IMR-90 (cell line): Measurements from ENCODE around the gene DDA1. TPM values are rescaled to one million over a fixed set of nuclear protein-coding genes. Genes with fewer than 3 reads are reported as not detected.
A peak's percentile ranks its signal among the peaks of the same experiment; 100 is the strongest.

Source experiments
- ATAC-seq: fragments of 200-7000 bp; cut with Tn5 transposase; 2 replicates; pipeline ENCODE4 v1.9.1; 2020; ENCODE audit warnings: low read depth, mild to moderate bottlenecking, moderate library complexity
- BruUV-seq: library from RNA; stranded (reverse); fragments of 400-500 nt; replicated peaks from 2 replicates; lab custom pipeline; 2021; lab: Mats Ljungman, UMichigan
- CTCF ChIA-PET: fragments of 300-600 bp; formaldehyde crosslinking; extraction: SDS; loops from one replicate; lab custom pipeline; 2021; ENCODE audit warnings: antibody characterized with exemption; lab: Yijun Ruan, JAX
- POLR2A ChIA-PET: fragments of 300-600 bp; sonication (Branson Sonifier 250); formaldehyde crosslinking; loops from one replicate; lab custom pipeline; 2022; ENCODE audit warnings: antibody characterized with exemption; ENCODE audit not compliant: unreplicated experiment; lab: Charles Lee
- DNase-seq: peaks from one replicate; pipeline ENCODE4 v3.0.0; 2013
- H2AFZ ChIP-seq: replicated peaks from 2 replicates; pipeline ENCODE3; 2013; ENCODE audit warnings: low read length, mild to moderate bottlenecking; ENCODE audit not compliant: poor library complexity
- H2AK5ac ChIP-seq: 2 replicates; pipeline ENCODE4 v1.6.1; 2013; ENCODE audit warnings: low read depth, low read length, inconsistent platforms
- H2AK9ac ChIP-seq: replicated peaks from 2 replicates; pipeline ENCODE3; 2013; ENCODE audit warnings: mild to moderate bottlenecking, low read depth, low read length, moderate library complexity; ENCODE audit not compliant: poor library complexity
- H2BK120ac ChIP-seq: 2 replicates; pipeline ENCODE4 v1.6.1; 2013; ENCODE audit warnings: low read depth, low read length, inconsistent platforms
- H2BK15ac ChIP-seq: 3 replicates; pipeline ENCODE4 v1.6.1; 2013; ENCODE audit warnings: low read depth, low read length, inconsistent platforms
- H2BK20ac ChIP-seq: 2 replicates; pipeline ENCODE4 v1.6.1; 2013; ENCODE audit warnings: low read depth, mild to moderate bottlenecking, inconsistent platforms, low read length, moderate library complexity
- H2BK5ac ChIP-seq: 2 replicates; pipeline ENCODE4 v1.6.1; 2013; ENCODE audit warnings: mild to moderate bottlenecking, low read depth, low read length, inconsistent platforms; ENCODE audit not compliant: poor library complexity, severe bottlenecking
- H3K14ac ChIP-seq: replicated peaks from 2 replicates; pipeline ENCODE4 v1.6.1; 2013; ENCODE audit warnings: low read depth, low read length, inconsistent platforms
- H3K18ac ChIP-seq: 2 replicates; pipeline ENCODE4 v1.6.1; 2013; ENCODE audit warnings: low read depth, low read length, control low read depth
- H3K23ac ChIP-seq: 2 replicates; pipeline ENCODE4 v1.6.1; 2013; ENCODE audit warnings: low read depth, low read length, inconsistent platforms
- H3K27ac ChIP-seq: 2 replicates; pipeline ENCODE4 v1.5.1; 2013; ENCODE audit warnings: mild to moderate bottlenecking, control low read depth, low read length; ENCODE audit not compliant: insufficient read depth
- H3K27me3 ChIP-seq: 2 replicates; pipeline ENCODE4 v1.6.1; 2013; ENCODE audit warnings: low read length; ENCODE audit not compliant: control insufficient read depth, insufficient read depth
- H3K36me3 ChIP-seq: 2 replicates; pipeline ENCODE4 v1.6.1; 2013; ENCODE audit warnings: low read length, mixed read lengths; ENCODE audit not compliant: control insufficient read depth, insufficient read depth
- H3K4ac ChIP-seq: 2 replicates; pipeline ENCODE4 v1.6.1; 2013; ENCODE audit warnings: low read depth, low read length, inconsistent platforms
- H3K4me1 ChIP-seq: 2 replicates; pipeline ENCODE4 v1.6.1; 2013; ENCODE audit warnings: low read length, mixed read lengths; ENCODE audit not compliant: control insufficient read depth, insufficient read depth
- H3K4me2 ChIP-seq: 2 replicates; pipeline ENCODE4 v1.6.1; 2013; ENCODE audit warnings: low read depth, mild to moderate bottlenecking, control low read depth, low read length, moderate library complexity
- H3K4me3 ChIP-seq: 2 replicates; pipeline ENCODE4 v1.5.1; 2013; ENCODE audit warnings: low read depth, mild to moderate bottlenecking, control low read depth, low read length, moderate library complexity; ENCODE audit not compliant: insufficient read depth
- H3K56ac ChIP-seq: 2 replicates; pipeline ENCODE4 v1.6.1; 2013; ENCODE audit warnings: low read length, inconsistent platforms; ENCODE audit not compliant: insufficient read depth; ENCODE audit errors: extremely low read depth
- H3K79me1 ChIP-seq, 2 experiments: 2 replicates each; pipeline ENCODE4 v1.6.1; 2013; ENCODE audit warnings: low read length in 2 of 2, inconsistent platforms in 1 of 2, low read depth in 1 of 2
- H3K9ac ChIP-seq: 2 replicates; pipeline ENCODE4 v1.6.1; 2013; ENCODE audit warnings: low read depth, low read length, control low read depth
- H3K9me1 ChIP-seq: 2 replicates; pipeline ENCODE4 v1.6.1; 2013; ENCODE audit warnings: low read length, inconsistent platforms; ENCODE audit not compliant: insufficient read depth
- H3K9me3 ChIP-seq: 2 replicates; pipeline ENCODE4 v1.6.1; 2013; ENCODE audit warnings: low read length; ENCODE audit not compliant: control insufficient read depth, insufficient read depth
- H4K20me1 ChIP-seq: 2 replicates; pipeline ENCODE4 v1.6.1; 2013; ENCODE audit warnings: low read length, inconsistent platforms; ENCODE audit not compliant: insufficient read depth
- H4K5ac ChIP-seq: 2 replicates; pipeline ENCODE4 v1.6.1; 2013; ENCODE audit warnings: mild to moderate bottlenecking, low read depth, low read length, control low read depth
- H4K8ac ChIP-seq, 2 experiments: 2 replicates each; pipeline ENCODE4 v1.6.1; 2013; ENCODE audit warnings: low read depth in 2 of 2, low read length in 2 of 2, control low read depth in 1 of 2, inconsistent platforms in 1 of 2
- H4K91ac ChIP-seq: 2 replicates; pipeline ENCODE4 v1.6.1; 2013; ENCODE audit warnings: low read depth, low read length, inconsistent platforms; ENCODE audit not compliant: insufficient read depth
- BHLHE40 ChIP-seq: fragments of 150-350 bp; IDR thresholded peaks from 2 replicates; pipeline ENCODE4 v1.6.1; 2016; ENCODE audit warnings: mild to moderate bottlenecking, low read depth, low read length
- CEBPB ChIP-seq: IDR thresholded peaks from 2 replicates; pipeline ENCODE4 v1.6.1; 2012; ENCODE audit warnings: low read depth, low read length, improper control_type of control experiment
- CHD1 ChIP-seq: IDR thresholded peaks from 2 replicates; pipeline ENCODE4 v1.6.1; 2012; ENCODE audit warnings: low read depth, low read length, improper control_type of control experiment
- CTCF ChIP-seq: conservative IDR thresholded peaks from 2 replicates; pipeline ENCODE4 v1.5.1; 2012; ENCODE audit warnings: mild to moderate bottlenecking, low read depth, low read length, improper control_type of control experiment
- FOS ChIP-seq: fragments of 150-350 bp; IDR thresholded peaks from 2 replicates; pipeline ENCODE4 v1.6.1; 2016; ENCODE audit warnings: low read depth, low read length
- MAFK ChIP-seq: IDR thresholded peaks from 2 replicates; pipeline ENCODE4 v1.6.1; 2012; ENCODE audit warnings: low read depth, low read length, improper control_type of control experiment
- MAZ ChIP-seq: IDR thresholded peaks from 2 replicates; pipeline ENCODE4 v1.6.1; 2012; ENCODE audit warnings: low read depth, mild to moderate bottlenecking, low read length, improper control_type of control experiment, moderate library complexity, borderline replicate concordance
- MXI1 ChIP-seq: IDR thresholded peaks from 2 replicates; pipeline ENCODE4 v1.6.1; 2012; ENCODE audit warnings: low read depth, mild to moderate bottlenecking, low read length, moderate library complexity, borderline replicate concordance
- NFE2L2 ChIP-seq: fragments of 150-350 bp; IDR thresholded peaks from 2 replicates; pipeline ENCODE4 v1.6.1; 2016; ENCODE audit warnings: low read depth, mild to moderate bottlenecking, low read length
- POLR2A ChIP-seq: IDR thresholded peaks from 2 replicates; pipeline ENCODE4 v1.6.1; 2012; ENCODE audit warnings: mild to moderate bottlenecking, low read depth, low read length
- RAD21 ChIP-seq: IDR thresholded peaks from 2 replicates; pipeline ENCODE4 v1.6.1; 2012; ENCODE audit warnings: low read length, improper control_type of control experiment
- RCOR1 ChIP-seq: IDR thresholded peaks from 2 replicates; pipeline ENCODE4 v1.6.1; 2012; ENCODE audit warnings: mild to moderate bottlenecking, low read length, improper control_type of control experiment; ENCODE audit not compliant: insufficient replicate concordance
- SMC3 ChIP-seq: fragments of 150-350 bp; IDR thresholded peaks from 2 replicates; pipeline ENCODE4 v1.6.1; 2016; ENCODE audit warnings: low read depth, mild to moderate bottlenecking, antibody characterized with exemption, low read length, moderate library complexity
- USF2 ChIP-seq: fragments of 150-350 bp; IDR thresholded peaks from 2 replicates; pipeline ENCODE4 v1.6.1; 2017; ENCODE audit warnings: mild to moderate bottlenecking, antibody characterized with exemption, low read length, low read depth
- WGBS, 2 experiments: methylation state at CpG; one replicate each; pipeline versions ENCODE4 v1.1.5 to v1.1.7; 2013; ENCODE audit warnings: missing lambda C conversion rate in 2 of 2; ENCODE audit not compliant: insufficient read length in 1 of 2; ENCODE audit errors: extremely low coverage in 2 of 2; 5-methylcytosine and 5-hydroxymethylcytosine counted together
- dilution Hi-C: fragments of 300-500 bp; cut with HindIII; formaldehyde crosslinking; loops from one replicate; pipeline ENCODE4 v1.14.3; 2018; ENCODE audit warnings: low sequenced_read_pairs; ENCODE audit not compliant: unreplicated experiment
- in situ Hi-C: fragments of 300-500 bp; cut with MboI; formaldehyde crosslinking; loops from 3 replicates; pipeline ENCODE4 v1.14.3; 2019; ENCODE audit warnings: low sequenced_read_pairs, inconsistent platforms, mixed read lengths
- intact Hi-C: fragments of 100-400 bp; cut with micrococcal nuclease; formaldehyde crosslinking; loops from 2 replicates; pipeline ENCODE4 v1.10.0; 2022
- polyA plus RNA-seq, 3 experiments: library from polyadenylated mRNA; depleted of rRNA; stranded (reverse); fragments of >200 nt; gene quantifications; 2 replicates each; pipeline ENCODE4 v1.2.3, GENCODE V29; 2012; ENCODE audit warnings: low replicate concordance in 1 of 3
- total RNA-seq: library from RNA; depleted of rRNA; stranded (reverse); fragments of >200 nt; gene quantifications from 2 replicates; pipeline ENCODE4 v1.2.3, GENCODE V29; 2012

DDA1 gene
- total and polyA plus RNA-seq, 2 of the 4 experiments (the other 2 are of a cell fraction): 33.7 to 87.2 TPM

GRCh38 chr19:17332677-17333581 lies 23.6 kb downstream of the DDA1 start:
- Histone ChIP-seq H3K56ac (no peak overlapping the region), H3K9me3 (no peaks in the 10 kb centered on the region), H3K36me3 (peaks cover 3% of the 10 kb centered on the region; the same call in 1 of the 2 replicates), H3K27me3 (no peaks in the 10 kb centered on the region), H2AFZ (no peak overlapping the region), H2BK120ac (no peak overlapping the region), H3K4me3 (no peak overlapping the region), H2AK5ac (peak overlapping the region; percentile 43; the same call in 1 of the 2 replicates), H3K4me2 (no peak overlapping the region), H4K5ac (no peak overlapping the region), H3K4me1 (0 out of 2 replicates have a peak, but pooled peaks cover 4% of the 10 kb centered on the region), H3K79me1 (peaks cover 5 to 34% of the 10 kb centered on the region in 2 experiments; a peak in 3 of 4 replicates), H4K91ac (no peak overlapping the region), H4K20me1 (no peaks in the 10 kb centered on the region), H2BK5ac (no peak overlapping the region), H3K4ac (no peak overlapping the region; the same call in 1 of the 2 replicates), H2AK9ac (peak overlapping the region; percentile 51), H2BK15ac (no peak overlapping the region), H2BK20ac (no peak overlapping the region), H3K9me1 (peaks cover 5% of the 10 kb centered on the region), H4K8ac (no peak overlapping the region; a peak in 1 of 4 replicates), H3K9ac (no peak overlapping the region), H3K14ac (no peak overlapping the region), H3K23ac (no peak overlapping the region), H3K18ac (no peak overlapping the region), H3K27ac (no peak overlapping the region)
- ChIA-PET POLR2A (no interaction called here), CTCF (no interaction called here)
- in situ Hi-C loops: no loop called here
- intact Hi-C loops: no loop called here
- WGBS, 2 experiments: 97% methylated on average over 22 of the region's 45 CpGs; no CpG with 5 or more reads in 1 of the 2 experiments
- no peak for ATAC-seq
- dilution Hi-C loops: no loop called here
- no TSS peak for BruUV-seq
- peak; percentile 39 for DNase-seq
- TF ChIP-seq CEBPB (no peak), CHD1 (no peak), POLR2A (no peak), FOS (no peak), MAZ (no peak), USF2 (no peak), NFE2L2 (no peak), RAD21 (no peak), MAFK (no peak), CTCF (no peak), BHLHE40 (no peak), RCOR1 (no peak), SMC3 (no peak), MXI1 (no peak)
